ENCODE results near the gene TNKS2.

Gene TNKS2

DNA sequence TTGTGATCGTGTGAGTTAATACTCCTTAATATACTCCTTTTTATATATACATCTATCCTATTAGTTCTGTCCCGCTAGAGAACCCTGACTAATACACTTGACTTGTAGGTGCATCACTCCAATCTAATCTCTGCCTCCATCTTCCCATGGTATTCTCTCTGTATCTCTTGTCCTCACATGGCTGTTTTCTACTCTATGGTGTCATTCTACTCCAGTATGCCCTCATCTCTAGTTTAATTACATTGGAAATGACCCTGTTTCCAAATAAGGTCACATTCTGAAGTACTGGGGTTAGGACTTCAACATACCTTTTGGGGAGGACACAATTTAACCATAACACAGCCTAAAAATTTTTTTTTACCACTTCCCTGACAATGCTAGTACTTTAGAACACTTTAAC is 25.8 kb upstream of the TNKS2 start:
- Histone ChIP-seq H3K9me3 (ENCODE audit: control insufficient read depth, low read length) (no peaks in the 10 kb centered on the region), H3K27me3 (ENCODE audit: control insufficient read depth, insufficient read depth, low read length, poor library complexity, severe bottlenecking) (no peaks in the 10 kb centered on the region), H3K4me3 (ENCODE audit: insufficient read depth, low read depth, low read length) (no peak overlapping the region), H3K4me1 (ENCODE audit: control insufficient read depth, insufficient read depth, low read length) (no peaks in the 10 kb centered on the region), H3K27ac (ENCODE audit: insufficient read depth, low read depth, low read length, poor library complexity, severe bottlenecking) (no peak overlapping the region), H3K36me3 (ENCODE audit: control insufficient read depth, insufficient read depth, low read length) (no peaks in the 10 kb centered on the region)
- WGBS, 2 experiments: 94 to 98% methylated on average over 2 of the region's 2 CpGs

GRCh38 chr10:91772869-91773268 is 25.4 kb upstream of the TNKS2 start:
- no peaks in the 10 kb centered on the region for H3K27me3 ChIP-seq (ENCODE audit: control insufficient read depth, insufficient read depth, low read length, poor library complexity, severe bottlenecking)
- H3K4me3 ChIP-seq (ENCODE audit: insufficient read depth, low read depth, low read length): no peak overlapping the region
- no peaks in the 10 kb centered on the region for H3K36me3 ChIP-seq (ENCODE audit: control insufficient read depth, insufficient read depth, low read length)
- H3K9me3 ChIP-seq (ENCODE audit: control insufficient read depth, low read length): no peaks in the 10 kb centered on the region
- 88 to 100% methylated on average over 1 of the region's 1 CpG for WGBS, 2 experiments
- H3K27ac ChIP-seq (ENCODE audit: insufficient read depth, low read depth, low read length, poor library complexity, severe bottlenecking): no peak overlapping the region
- H3K4me1 ChIP-seq (ENCODE audit: control insufficient read depth, insufficient read depth, low read length): no peaks in the 10 kb centered on the region

DNA sequence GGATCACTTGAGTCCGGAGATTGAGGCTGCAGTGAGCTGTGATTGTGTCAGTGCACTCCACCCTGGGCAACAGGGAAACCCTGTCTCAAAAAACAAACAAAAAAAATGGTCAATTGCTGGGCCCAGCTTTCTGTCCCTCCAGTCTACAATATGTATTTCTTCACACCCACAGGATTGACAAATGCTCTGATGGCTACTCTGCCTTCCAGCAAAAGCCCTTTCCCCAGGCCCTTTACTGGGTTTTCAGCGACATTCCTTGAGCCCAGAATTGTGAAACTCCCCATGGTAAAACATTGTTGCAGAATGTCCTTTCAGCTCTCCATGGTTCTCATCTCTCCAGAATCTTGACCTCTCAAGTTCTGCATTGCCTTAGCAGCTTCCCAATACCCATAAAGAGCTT is 23.7 kb upstream of the TNKS2 start:
- Histone ChIP-seq H3K4me3 (ENCODE audit: insufficient read depth, low read depth, low read length) (no peak overlapping the region), H3K27ac (ENCODE audit: insufficient read depth, low read depth, low read length, poor library complexity, severe bottlenecking) (no peak overlapping the region)
- WGBS, 2 experiments: 93 to 95% methylated on average over 2 of the region's 2 CpGs

GRCh38 chr10:91775731-91776130 is 22.5 kb upstream of the TNKS2 start:
- Histone ChIP-seq H3K27me3 (ENCODE audit: control insufficient read depth, insufficient read depth, low read length, poor library complexity, severe bottlenecking) (no peaks in the 10 kb centered on the region), H3K4me1 (ENCODE audit: control insufficient read depth, insufficient read depth, low read length) (no peaks in the 10 kb centered on the region), H3K27ac (ENCODE audit: insufficient read depth, low read depth, low read length, poor library complexity, severe bottlenecking) (no peak overlapping the region), H3K36me3 (ENCODE audit: control insufficient read depth, insufficient read depth, low read length) (no peaks in the 10 kb centered on the region), H3K4me3 (ENCODE audit: insufficient read depth, low read depth, low read length) (no peak overlapping the region), H3K9me3 (ENCODE audit: control insufficient read depth, low read length) (no peaks in the 10 kb centered on the region)
- 87 to 93% methylated on average over 2 of the region's 2 CpGs for WGBS, 2 experiments

More for the DNA sequence above, 23.7 kb upstream of the TNKS2 start:
- no peaks in the 10 kb centered on the region for H3K9me3 ChIP-seq (ENCODE audit: control insufficient read depth, low read length)
- no peaks in the 10 kb centered on the region for H3K36me3 ChIP-seq (ENCODE audit: control insufficient read depth, insufficient read depth, low read length)
- H3K4me1 ChIP-seq (ENCODE audit: control insufficient read depth, insufficient read depth, low read length): no peaks in the 10 kb centered on the region
- no peaks in the 10 kb centered on the region for H3K27me3 ChIP-seq (ENCODE audit: control insufficient read depth, insufficient read depth, low read length, poor library complexity, severe bottlenecking)

GRCh38 chr10:91776266-91776665 is 22.0 kb upstream of the TNKS2 start:
- H3K36me3 ChIP-seq (ENCODE audit: control insufficient read depth, insufficient read depth, low read length): no peaks in the 10 kb centered on the region
- H3K27ac ChIP-seq (ENCODE audit: insufficient read depth, low read depth, low read length, poor library complexity, severe bottlenecking): no peak overlapping the region
- no peaks in the 10 kb centered on the region for H3K9me3 ChIP-seq (ENCODE audit: control insufficient read depth, low read length)
- no peaks in the 10 kb centered on the region for H3K27me3 ChIP-seq (ENCODE audit: control insufficient read depth, insufficient read depth, low read length, poor library complexity, severe bottlenecking)
- 94% methylated on average over 3 of the region's 3 CpGs for WGBS, 2 experiments
- no peak overlapping the region for H3K4me3 ChIP-seq (ENCODE audit: insufficient read depth, low read depth, low read length)
- no peaks in the 10 kb centered on the region for H3K4me1 ChIP-seq (ENCODE audit: control insufficient read depth, insufficient read depth, low read length)

GRCh38 chr10:91778485-91778884 is 19.7 kb upstream of the TNKS2 start:
- 83 to 85% methylated on average over 1 of the region's 1 CpG for WGBS, 2 experiments
- Histone ChIP-seq H3K27me3 (ENCODE audit: control insufficient read depth, insufficient read depth, low read length, poor library complexity, severe bottlenecking) (no peaks in the 10 kb centered on the region), H3K4me3 (ENCODE audit: insufficient read depth, low read depth, low read length) (no peak overlapping the region), H3K9me3 (ENCODE audit: control insufficient read depth, low read length) (no peaks in the 10 kb centered on the region), H3K36me3 (ENCODE audit: control insufficient read depth, insufficient read depth, low read length) (no peaks in the 10 kb centered on the region), H3K27ac (ENCODE audit: insufficient read depth, low read depth, low read length, poor library complexity, severe bottlenecking) (no peak overlapping the region), H3K4me1 (ENCODE audit: control insufficient read depth, insufficient read depth, low read length) (no peaks in the 10 kb centered on the region)

DNA sequence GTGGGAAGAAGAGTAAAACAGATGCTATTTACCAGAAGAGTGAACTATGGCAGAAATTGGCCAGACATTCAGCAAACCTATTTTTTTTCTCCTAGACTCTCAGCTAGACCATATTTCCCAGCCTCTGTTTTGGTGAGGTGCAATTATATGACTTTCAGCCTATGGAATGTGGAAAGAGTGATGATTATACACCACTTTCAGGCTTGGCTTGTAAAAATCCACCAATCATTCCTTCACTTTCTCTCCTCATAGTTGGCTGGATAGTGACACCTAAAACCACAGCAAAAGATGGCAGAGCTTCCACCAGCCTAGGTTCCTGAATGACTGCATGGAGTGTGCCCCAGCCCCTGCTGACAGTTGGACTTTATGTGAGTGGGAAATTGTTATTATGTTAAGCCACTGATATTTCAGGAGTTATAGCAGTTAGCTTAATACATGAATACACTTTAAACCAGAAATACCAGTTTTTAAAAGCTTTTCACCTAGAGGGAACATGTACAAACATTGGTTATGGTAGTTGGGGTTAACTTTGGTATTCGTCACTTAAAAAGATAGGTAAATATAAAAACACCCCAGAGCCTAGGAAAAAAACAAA is 19.1 kb upstream of the TNKS2 start:
- Histone ChIP-seq H3K27me3 (ENCODE audit: control insufficient read depth, insufficient read depth, low read length, poor library complexity, severe bottlenecking) (no peaks in the 10 kb centered on the region), H3K4me1 (ENCODE audit: control insufficient read depth, insufficient read depth, low read length) (no peaks in the 10 kb centered on the region), H3K36me3 (ENCODE audit: control insufficient read depth, insufficient read depth, low read length) (no peaks in the 10 kb centered on the region), H3K9me3 (ENCODE audit: control insufficient read depth, low read length) (no peaks in the 10 kb centered on the region), H3K4me3 (ENCODE audit: insufficient read depth, low read depth, low read length) (no peak overlapping the region), H3K27ac (ENCODE audit: insufficient read depth, low read depth, low read length, poor library complexity, severe bottlenecking) (no peak overlapping the region)
- no CpG with 5 or more reads among the region's 1 CpG for WGBS, 2 experiments

DNA sequence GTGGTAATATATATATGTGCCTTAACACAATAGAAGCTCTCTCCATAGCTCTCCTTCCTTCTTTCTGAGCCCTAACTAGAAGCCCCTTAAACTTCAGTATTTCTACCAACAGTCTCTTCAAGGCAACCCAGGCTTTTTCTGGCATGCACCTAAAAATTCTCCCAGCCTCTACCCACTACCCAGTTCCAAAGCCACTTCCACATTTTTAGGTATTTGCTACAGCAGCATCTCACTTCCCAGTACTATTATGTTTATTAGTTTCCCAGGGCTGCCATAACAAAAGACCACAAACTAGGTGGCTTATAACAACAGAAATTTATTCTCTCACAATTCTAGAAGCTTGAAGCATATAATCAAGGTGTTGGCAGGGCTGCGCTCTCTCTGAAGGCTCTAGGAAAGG is 15.7 kb upstream of the TNKS2 start:
- Histone ChIP-seq H3K4me1 (ENCODE audit: control insufficient read depth, insufficient read depth, low read length) (no peaks in the 10 kb centered on the region), H3K9me3 (ENCODE audit: control insufficient read depth, low read length) (no peaks in the 10 kb centered on the region), H3K4me3 (ENCODE audit: insufficient read depth, low read depth, low read length) (no peak overlapping the region), H3K36me3 (ENCODE audit: control insufficient read depth, insufficient read depth, low read length) (no peaks in the 10 kb centered on the region), H3K27me3 (ENCODE audit: control insufficient read depth, insufficient read depth, low read length, poor library complexity, severe bottlenecking) (no peaks in the 10 kb centered on the region), H3K27ac (ENCODE audit: insufficient read depth, low read depth, low read length, poor library complexity, severe bottlenecking) (no peak overlapping the region)
- WGBS, 2 experiments: 90 to 96% methylated on average over 1 of the region's 1 CpG

- Histone ChIP-seq H3K36me3 (ENCODE audit: control insufficient read depth, insufficient read depth, low read length) (no peaks in the 10 kb centered on the region), H3K4me3 (ENCODE audit: insufficient read depth, low read depth, low read length) (no peak overlapping the region), H3K27ac (ENCODE audit: insufficient read depth, low read depth, low read length, poor library complexity, severe bottlenecking) (no peak overlapping the region), H3K27me3 (ENCODE audit: control insufficient read depth, insufficient read depth, low read length, poor library complexity, severe bottlenecking) (no peaks in the 10 kb centered on the region), H3K4me1 (ENCODE audit: control insufficient read depth, insufficient read depth, low read length) (no peaks in the 10 kb centered on the region), H3K9me3 (ENCODE audit: control insufficient read depth, low read length) (no peaks in the 10 kb centered on the region)
- 79 to 100% methylated on average over 1 of the region's 1 CpG for WGBS, 2 experiments
Observed at GRCh38 chr10:91785830-91786229, 12.4 kb upstream of the TNKS2 start.

- 92 to 95% methylated on average over 2 of the region's 2 CpGs for WGBS, 2 experiments
- Histone ChIP-seq H3K36me3 (ENCODE audit: control insufficient read depth, insufficient read depth, low read length) (no peaks in the 10 kb centered on the region), H3K9me3 (ENCODE audit: control insufficient read depth, low read length) (no peaks in the 10 kb centered on the region), H3K4me1 (ENCODE audit: control insufficient read depth, insufficient read depth, low read length) (no peaks in the 10 kb centered on the region), H3K27me3 (ENCODE audit: control insufficient read depth, insufficient read depth, low read length, poor library complexity, severe bottlenecking) (no peaks in the 10 kb centered on the region), H3K4me3 (ENCODE audit: insufficient read depth, low read depth, low read length) (no peak overlapping the region), H3K27ac (ENCODE audit: insufficient read depth, low read depth, low read length, poor library complexity, severe bottlenecking) (no peak overlapping the region)
Observed at GRCh38 chr10:91787258-91787657, 11.0 kb upstream of the TNKS2 start.

DNA sequence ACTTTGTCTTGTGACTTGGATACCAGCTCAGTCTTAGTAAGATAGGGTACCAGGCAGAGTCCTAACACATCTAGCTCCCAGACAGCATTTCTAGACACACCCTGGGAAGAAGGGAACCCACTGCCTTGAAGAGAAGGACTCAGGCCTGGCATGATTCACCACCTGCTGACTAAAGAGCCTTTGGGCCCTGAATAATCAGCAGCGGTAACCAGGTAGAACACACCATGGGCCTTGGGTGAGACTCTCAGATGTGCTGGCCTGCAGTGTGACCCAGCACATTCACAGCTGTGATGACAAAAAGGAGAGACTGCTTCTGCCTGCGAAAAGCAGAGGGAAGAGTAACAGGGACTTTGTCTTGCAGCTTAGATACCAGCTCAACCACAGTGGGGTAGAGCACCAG is 10.4 kb upstream of the TNKS2 start:
- no peak overlapping the region for H3K27ac ChIP-seq (ENCODE audit: insufficient read depth, low read depth, low read length, poor library complexity, severe bottlenecking)
- 97% methylated on average over 2 of the region's 2 CpGs for WGBS, 2 experiments
- no peaks in the 10 kb centered on the region for H3K27me3 ChIP-seq (ENCODE audit: control insufficient read depth, insufficient read depth, low read length, poor library complexity, severe bottlenecking)
- H3K9me3 ChIP-seq (ENCODE audit: control insufficient read depth, low read length): no peaks in the 10 kb centered on the region
- H3K4me1 ChIP-seq (ENCODE audit: control insufficient read depth, insufficient read depth, low read length): no peaks in the 10 kb centered on the region
- H3K4me3 ChIP-seq (ENCODE audit: insufficient read depth, low read depth, low read length): no peak overlapping the region
- H3K36me3 ChIP-seq (ENCODE audit: control insufficient read depth, insufficient read depth, low read length): no peaks in the 10 kb centered on the region
